ENCODE measurements around the gene GARS1. TPM values are rescaled to one million over a fixed set of nuclear protein-coding genes. Genes with fewer than 3 reads are reported as not detected.

GARS1 gene
- total and polyA plus RNA-seq, 4 donors: 43.3 to 73.6 (median 67.8) TPM

DNA sequence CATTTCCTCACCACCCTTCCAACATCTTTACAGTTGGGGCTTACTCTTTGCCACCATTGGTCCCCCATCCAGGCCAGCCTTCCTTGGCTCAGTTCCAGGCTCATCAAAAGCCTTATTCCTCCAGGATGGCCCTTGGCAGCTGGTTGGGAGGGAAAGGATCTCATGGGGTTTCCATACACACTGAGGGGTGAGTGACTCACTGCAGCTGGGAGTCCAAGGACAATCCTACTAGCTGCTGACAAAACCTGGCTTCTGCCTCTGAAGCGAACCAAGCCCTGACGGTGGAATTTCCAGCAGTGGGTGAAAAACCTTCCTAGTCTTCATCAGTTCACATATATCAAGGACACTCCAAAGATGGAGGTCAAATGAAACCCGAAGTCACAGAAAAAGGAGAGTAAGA is 64.6 kb downstream of the GARS1 start:
- H3K27ac ChIP-seq (ENCODE audit: low read depth in 1 of 2, low read length in 2 of 2): no peak overlapping the region
- TF ChIP-seq YY1 (IDR thresholded peaks at IDR 0.05) (no peak), MAX (IDR thresholded peaks at IDR 0.05) (no peak), FOXA1 (IDR thresholded peaks at IDR 0.05) (no peak), HNF4G (IDR thresholded peaks at IDR 0.05) (no peak), TAF1 (conservative IDR thresholded peaks at IDR 0.05) (no peak), SP1 (IDR thresholded peaks at IDR 0.05) (no peak), HNF4A (conservative IDR thresholded peaks at IDR 0.05) (no peak), FOXA2 (IDR thresholded peaks at IDR 0.05) (no peak), EGR1 (IDR thresholded peaks at IDR 0.05; ENCODE audit: low read depth in 2 of 2) (no peak), RAD21 (IDR thresholded peaks at IDR 0.05) (no peak), JUND (IDR thresholded peaks at IDR 0.05) (no peak), NR2F2 (IDR thresholded peaks at IDR 0.05) (no peak), REST (IDR thresholded peaks at IDR 0.05) (no peak), GABPA (IDR thresholded peaks at IDR 0.05 in 1 of 2, conservative IDR thresholded peaks at IDR 0.05 in 1 of 2) (no peak), RXRA (IDR thresholded peaks at IDR 0.05) (no peak)
- TF ChIP-seq, protein P1, sequence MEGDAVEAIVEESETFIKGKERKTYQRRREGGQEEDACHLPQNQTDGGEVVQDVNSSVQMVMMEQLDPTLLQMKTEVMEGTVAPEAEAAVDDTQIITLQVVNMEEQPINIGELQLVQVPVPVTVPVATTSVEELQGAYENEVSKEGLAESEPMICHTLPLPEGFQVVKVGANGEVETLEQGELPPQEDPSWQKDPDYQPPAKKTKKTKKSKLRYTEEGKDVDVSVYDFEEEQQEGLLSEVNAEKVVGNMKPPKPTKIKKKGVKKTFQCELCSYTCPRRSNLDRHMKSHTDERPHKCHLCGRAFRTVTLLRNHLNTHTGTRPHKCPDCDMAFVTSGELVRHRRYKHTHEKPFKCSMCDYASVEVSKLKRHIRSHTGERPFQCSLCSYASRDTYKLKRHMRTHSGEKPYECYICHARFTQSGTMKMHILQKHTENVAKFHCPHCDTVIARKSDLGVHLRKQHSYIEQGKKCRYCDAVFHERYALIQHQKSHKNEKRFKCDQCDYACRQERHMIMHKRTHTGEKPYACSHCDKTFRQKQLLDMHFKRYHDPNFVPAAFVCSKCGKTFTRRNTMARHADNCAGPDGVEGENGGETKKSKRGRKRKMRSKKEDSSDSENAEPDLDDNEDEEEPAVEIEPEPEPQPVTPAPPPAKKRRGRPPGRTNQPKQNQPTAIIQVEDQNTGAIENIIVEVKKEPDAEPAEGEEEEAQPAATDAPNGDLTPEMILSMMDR (IDR thresholded peaks at IDR 0.05; ENCODE audit: low read depth, low read length, missing input control): no peak
- TF ChIP-seq, protein P2, sequence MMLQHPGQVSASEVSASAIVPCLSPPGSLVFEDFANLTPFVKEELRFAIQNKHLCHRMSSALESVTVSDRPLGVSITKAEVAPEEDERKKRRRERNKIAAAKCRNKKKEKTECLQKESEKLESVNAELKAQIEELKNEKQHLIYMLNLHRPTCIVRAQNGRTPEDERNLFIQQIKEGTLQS (IDR thresholded peaks at IDR 0.05): no peak
- TF ChIP-seq, protein P3, sequence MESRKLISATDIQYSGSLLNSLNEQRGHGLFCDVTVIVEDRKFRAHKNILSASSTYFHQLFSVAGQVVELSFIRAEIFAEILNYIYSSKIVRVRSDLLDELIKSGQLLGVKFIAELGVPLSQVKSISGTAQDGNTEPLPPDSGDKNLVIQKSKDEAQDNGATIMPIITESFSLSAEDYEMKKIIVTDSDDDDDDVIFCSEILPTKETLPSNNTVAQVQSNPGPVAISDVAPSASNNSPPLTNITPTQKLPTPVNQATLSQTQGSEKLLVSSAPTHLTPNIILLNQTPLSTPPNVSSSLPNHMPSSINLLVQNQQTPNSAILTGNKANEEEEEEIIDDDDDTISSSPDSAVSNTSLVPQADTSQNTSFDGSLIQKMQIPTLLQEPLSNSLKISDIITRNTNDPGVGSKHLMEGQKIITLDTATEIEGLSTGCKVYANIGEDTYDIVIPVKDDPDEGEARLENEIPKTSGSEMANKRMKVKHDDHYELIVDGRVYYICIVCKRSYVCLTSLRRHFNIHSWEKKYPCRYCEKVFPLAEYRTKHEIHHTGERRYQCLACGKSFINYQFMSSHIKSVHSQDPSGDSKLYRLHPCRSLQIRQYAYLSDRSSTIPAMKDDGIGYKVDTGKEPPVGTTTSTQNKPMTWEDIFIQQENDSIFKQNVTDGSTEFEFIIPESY (IDR thresholded peaks at IDR 0.05): no peak
- no peak overlapping the region for H3K4me3 ChIP-seq (ENCODE audit: low read depth in 1 of 3, low read length in 3 of 3)
- H3K9ac ChIP-seq (ENCODE audit: low read depth in 1 of 2, low read length in 2 of 2): no peak overlapping the region
- no peaks in the 10 kb centered on the region for H3K27me3 ChIP-seq (ENCODE audit: control insufficient read depth in 4 of 4, insufficient read depth in 4 of 4, low read length in 3 of 4)
- no peaks in the 10 kb centered on the region for H3K36me3 ChIP-seq (ENCODE audit: control insufficient read depth in 4 of 4, insufficient read depth in 3 of 4, low read depth in 1 of 4, low read length in 3 of 4)
- 87% methylated on average over 3 of the region's 3 CpGs for WGBS
- DNase-seq (ENCODE audit: low spot score): no peak
- H3K9me3 ChIP-seq (ENCODE audit: control insufficient read depth in 4 of 4, low read length in 3 of 4): no peaks in the 10 kb centered on the region
- no peaks in the 10 kb centered on the region for H3K4me1 ChIP-seq (ENCODE audit: control insufficient read depth in 4 of 4, insufficient read depth in 4 of 4, low read length in 3 of 4)
